ENCODE measurements around the gene DKK2.

The DKK2 gene, protein sequence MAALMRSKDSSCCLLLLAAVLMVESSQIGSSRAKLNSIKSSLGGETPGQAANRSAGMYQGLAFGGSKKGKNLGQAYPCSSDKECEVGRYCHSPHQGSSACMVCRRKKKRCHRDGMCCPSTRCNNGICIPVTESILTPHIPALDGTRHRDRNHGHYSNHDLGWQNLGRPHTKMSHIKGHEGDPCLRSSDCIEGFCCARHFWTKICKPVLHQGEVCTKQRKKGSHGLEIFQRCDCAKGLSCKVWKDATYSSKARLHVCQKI

DNA sequence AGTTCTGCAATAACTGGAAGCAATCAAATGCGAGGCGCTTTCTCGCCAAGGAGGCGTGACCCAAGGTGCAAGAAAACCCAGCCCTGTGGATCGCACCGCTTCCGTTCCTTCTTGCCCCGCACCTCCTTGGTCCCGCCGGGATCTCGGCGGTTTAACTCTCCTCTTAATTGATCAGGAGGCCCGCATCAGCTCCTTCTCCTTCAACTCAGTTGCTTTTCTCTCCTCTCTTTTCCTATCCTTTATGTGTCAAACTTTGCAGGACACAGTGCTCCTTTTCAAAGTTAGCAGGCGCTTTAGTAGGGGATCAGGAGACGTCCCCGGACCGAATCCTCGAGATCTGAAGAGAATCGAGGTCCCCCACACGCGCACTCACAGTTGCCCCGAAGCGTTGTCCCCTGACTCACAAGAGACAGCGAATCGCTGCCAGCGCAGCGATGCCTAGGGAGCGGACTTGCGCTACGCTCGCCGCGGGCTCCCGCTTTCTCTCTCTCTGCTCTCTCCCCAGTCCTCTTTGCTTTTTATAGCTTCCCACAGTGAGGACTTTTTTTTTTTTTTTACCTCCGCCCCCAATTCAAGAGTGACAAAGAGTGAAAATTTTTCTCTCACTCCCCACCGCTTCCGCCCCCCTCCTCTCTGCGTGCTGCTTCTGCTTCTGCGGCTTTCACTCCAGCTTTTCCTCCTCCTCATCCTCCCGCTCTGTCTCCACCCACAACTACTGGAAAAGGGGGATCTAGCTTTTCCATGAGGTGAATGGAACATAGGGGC lies at the start of gene DKK2:
DKK2 (minus strand) TSS at position 495 of the 765 bp plus-strand sequence. CDS start 722 bp downstream, outside the sequence.
- DNase-seq (ENCODE audit: low read depth): no peak

DNA sequence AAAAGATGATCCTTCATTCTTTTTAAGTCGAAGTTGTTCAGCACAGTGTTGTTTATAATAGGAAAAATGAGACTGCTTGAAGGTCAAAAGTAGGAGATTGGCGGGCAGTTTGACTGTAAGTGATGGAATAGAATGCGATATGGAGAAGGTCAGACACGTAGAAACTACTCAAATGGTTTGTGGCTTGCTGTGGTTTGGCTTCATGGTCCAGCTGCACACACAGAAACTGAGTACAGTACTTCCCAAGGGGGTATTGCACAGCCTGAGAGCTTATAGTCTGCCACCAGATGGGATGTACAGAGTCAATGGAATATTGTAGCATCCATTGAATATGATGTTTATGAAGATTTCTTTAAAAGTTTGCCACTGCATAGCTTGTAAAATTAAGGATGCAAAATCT lies 41.1 kb upstream of the DKK2 start:
- DNase-seq (ENCODE audit: low read depth): no peak

DNA sequence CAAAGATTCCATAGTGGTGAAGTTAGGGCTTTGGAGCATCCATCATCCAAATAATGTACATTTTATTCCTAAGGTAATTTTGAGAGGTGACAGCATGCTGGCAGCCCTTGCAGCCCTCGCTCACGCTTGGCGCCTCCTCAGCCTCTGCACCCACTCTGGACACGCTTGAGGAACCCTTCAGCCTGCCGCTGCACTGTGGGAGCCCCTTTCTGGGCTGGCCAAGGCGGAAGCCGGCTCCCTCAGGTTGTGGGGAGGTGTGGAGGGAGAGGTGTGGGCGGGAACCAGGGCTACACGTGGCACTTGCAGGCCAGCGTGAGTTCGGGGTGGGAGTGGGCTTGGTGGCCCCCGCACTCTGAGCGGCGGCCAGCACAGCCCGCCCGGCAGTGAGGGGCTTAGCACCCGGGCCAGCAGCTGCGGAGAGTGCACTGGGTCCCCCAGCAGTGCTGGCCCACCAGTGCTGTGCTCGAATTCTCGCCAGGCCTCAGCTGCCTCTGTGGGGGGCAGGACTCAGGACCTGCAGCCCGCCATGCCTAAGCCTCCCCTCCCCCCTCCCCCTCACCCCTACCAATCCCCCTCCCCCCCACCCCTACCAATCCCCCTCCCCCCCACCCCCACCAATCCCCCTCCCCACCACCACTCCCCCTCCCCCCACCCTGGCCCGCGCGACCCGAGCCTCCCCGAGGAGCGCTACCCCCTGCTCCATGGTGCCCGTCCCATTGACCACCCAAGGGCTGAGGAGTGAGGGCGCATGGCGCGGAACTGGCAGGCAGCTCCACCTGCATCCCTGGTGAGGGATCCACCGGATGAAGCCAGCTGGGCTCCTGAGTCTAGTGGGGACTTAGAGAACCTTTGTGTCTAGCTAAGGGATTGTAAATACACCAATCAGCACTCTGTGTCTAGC lies 37.0 kb upstream of the DKK2 start:
- no peak for DNase-seq (ENCODE audit: low read depth)

DNA sequence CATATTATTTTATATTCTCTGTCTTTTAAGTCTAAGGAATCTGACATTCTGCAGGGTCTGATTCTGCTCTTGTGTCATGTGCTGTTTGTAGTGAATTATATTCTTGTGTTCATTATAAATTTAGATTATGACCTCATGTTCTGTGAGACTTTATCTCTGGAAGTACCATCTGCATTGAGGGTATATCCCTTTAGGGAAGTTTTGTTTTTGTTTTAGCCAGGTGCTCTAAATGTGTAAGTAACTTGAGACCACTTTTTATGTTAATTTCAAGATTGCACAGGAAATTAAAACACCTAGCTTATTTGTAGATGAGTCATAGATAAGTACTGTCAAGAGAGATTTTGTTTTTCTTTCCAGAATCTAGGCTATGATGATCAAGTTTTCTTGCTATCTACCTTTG lies 35.0 kb upstream of the DKK2 start:
- no peak for DNase-seq (ENCODE audit: low read depth)

DNA sequence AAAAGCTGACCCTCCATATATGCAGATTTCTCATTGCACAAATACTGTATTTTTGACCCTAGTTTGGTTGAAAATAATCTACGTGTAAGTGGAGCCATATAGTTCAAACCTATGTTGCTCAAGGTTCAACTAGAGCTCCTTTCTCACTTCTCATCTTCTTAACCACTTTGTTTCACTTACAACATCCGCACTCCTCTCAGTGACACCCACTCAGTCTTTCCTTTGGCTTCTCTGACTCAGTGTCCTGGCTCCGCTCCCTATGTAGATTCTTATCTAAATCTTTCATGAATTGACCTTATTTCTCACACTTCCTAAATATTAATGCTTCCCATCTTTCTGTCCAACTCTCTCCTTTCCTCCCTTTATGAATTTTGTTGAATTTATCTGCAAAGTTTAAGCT lies 32.9 kb upstream of the DKK2 start:
- DNase-seq (ENCODE audit: low read depth): no peak

DNA sequence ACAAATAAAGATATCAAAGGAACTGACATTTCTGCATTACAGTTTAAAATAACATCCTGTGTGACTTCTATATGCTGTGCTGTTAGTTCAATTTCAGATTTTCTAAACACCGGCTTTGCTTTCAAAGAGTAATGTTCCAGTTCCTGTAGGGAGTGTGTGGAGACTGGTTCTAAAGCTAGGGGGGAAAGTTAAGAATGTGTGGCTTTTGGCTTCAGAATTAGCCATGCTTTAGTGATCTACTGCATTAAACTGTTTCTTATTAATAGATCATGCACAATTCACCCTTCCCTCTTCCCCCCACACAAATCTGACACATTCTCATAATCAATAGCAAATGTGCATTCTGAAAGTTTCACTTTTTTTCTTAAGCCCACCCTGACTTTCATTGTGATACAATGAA lies 32.0 kb upstream of the DKK2 start:
- DNase-seq (ENCODE audit: low read depth): no peak

DNA sequence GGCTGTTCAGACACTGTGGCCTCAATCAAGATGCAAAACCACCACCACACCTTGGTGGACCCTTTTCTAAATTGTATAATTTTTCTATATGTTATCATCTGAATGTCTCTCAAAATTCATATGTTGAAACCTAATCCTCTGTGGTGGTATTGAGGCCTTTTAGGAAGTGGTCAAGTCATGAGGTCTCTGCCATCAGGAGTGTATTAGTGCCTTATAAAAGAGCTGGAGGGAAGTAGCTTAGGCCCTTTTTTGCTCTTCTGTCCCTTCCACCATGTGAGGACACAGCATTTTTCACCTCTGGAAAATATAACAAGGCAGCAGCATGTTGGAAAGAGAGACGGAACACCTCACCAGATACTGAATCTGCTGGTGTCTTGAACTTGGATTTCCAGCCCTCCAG lies 30.5 kb upstream of the DKK2 start:
- no peak for DNase-seq (ENCODE audit: low read depth)

DNA sequence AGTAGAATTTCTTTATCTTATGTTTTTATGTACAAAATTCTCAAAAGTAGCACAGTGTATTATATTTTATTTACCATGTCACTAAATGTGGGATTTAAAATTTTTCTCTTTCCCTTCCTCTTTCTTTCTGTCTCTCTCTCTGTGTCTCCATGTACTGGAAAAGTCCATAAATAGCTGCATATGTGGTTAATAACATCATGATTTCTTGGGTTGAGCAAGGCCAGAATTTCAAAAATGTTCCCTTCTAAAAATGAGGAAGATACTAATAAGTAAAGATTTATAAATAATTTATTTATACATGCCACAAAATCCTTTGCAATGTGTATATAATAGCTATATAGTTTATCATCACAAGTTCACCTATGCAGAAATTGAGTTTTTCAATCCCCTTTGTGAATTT lies 29.1 kb upstream of the DKK2 start:
- no peak for DNase-seq (ENCODE audit: low read depth)

DNA sequence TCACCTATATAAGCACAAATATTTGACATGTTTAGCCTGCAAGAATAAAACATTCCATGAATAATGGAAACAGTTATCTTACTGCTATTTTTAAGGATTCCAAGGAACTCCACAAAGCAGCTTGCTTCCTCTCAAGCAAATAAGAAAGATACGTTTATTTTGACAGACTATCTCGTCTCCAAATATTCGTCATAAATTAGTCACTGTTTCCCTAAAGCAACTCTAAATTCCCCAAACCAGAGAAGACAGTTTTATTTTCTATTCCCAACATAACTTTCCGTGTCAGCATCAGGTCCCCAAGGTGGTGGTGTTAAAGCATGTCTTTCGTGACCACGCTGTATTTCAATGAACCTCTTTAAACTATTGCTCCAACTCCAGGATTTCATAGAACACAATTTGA lies 24.3 kb upstream of the DKK2 start:
- no peak for DNase-seq (ENCODE audit: low read depth)

DNA sequence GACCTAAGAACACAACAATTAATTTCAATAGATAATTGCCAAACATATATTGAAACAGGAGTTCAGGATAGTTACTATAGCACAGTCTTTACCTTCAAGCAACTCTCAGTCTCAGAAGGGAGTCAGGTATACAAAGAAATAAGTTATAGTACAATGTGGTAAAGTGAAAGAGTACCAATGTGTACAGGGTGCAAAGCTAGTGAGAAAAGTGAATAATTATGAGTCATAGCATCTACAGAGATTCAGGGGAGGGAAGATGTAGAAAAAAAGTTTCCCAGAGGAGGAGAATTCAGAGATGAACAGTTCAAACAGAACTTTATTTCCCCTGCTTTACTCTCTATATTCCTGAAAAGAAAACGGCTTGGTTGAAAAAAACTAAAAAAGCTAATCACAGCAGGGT lies 22.7 kb upstream of the DKK2 start:
- DNase-seq (ENCODE audit: low read depth): no peak

DNA sequence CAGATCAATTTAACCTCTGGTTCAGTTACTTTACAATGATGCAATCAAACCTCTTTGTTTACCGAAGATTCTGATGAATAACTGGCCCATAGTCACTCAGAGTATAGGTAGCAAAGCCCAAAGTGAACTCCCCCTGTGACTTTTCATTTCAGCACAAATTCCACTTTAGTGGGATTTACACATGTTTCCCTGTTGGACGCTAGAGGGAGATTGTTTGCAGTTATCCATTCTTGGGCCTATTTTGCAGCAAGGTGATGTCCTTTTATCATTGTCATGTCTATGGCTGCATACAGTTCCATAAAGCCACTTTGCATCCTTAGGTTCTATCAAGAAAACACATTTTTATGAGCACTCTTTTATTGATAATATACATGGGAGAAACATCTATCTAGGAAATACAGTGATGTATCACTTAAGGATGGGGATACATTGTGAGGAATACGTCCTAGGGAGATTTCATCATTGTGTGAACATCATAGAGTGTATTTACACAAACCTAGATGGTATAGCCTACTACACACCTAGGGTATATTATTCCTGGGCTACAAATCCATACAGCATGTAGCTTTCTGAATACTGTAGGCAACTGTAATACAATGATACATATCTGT lies 14.5 kb upstream of the DKK2 start:
- DNase-seq (ENCODE audit: low read depth): no peak

DNA sequence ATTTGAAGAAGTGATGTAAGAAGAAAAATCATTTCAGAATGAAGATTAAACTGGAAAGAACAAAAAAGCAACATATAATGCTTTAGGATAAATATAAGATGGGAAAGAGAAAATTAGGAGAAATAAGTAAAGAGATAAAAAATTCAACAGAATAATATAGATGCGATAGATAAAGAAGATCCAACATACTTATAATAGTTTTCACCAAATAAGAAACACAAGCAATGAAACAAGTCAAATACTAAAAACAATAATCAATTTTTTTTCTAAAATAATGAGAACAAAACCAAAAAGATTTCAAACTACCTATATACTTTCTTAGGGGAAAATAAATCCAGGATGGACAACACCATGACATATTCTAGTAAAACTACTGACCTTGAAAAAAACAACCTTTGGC lies 10.1 kb upstream of the DKK2 start:
- no peak for DNase-seq (ENCODE audit: low read depth)

DNA sequence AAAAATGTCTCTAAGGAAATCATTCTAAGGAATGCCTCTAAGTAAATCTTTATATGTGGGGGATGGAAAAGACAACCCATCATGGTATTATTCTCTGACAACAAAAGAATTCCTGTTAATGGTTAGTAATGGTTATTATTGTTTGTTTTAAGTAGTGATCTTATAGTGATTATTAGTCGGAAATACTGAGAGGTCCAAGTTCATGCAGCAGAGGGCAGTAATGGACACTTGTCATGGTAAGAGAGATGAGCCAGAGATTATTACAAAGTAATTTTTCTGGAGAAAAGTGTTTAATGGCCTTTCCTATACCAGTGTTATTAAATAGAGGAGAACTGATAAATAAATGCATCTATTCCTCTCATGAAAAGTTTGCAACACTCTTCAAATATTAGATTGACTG lies 8.1 kb upstream of the DKK2 start:
- DNase-seq (ENCODE audit: low read depth): no peak

DNA sequence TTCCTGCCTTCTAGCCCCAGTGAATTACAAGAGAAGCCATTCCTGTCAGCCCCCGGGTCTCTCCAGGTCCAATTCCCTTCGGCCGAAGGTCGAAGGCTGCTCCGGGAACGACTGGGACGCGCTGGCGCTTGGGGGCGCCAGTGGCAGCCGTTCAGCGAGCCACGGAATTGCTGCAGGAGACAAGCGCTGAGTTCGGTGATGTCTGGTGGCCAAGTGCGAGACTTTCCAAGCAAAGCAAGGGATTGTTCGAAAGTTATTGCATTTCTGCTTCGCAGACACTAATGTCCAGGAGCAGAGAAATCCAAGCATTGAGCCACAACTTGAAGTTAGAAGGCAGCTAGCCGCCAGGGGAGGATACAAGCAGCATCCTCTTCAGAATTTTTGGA lies 1.1 kb upstream of the DKK2 start:
- no peak for DNase-seq (ENCODE audit: low read depth)

DNA sequence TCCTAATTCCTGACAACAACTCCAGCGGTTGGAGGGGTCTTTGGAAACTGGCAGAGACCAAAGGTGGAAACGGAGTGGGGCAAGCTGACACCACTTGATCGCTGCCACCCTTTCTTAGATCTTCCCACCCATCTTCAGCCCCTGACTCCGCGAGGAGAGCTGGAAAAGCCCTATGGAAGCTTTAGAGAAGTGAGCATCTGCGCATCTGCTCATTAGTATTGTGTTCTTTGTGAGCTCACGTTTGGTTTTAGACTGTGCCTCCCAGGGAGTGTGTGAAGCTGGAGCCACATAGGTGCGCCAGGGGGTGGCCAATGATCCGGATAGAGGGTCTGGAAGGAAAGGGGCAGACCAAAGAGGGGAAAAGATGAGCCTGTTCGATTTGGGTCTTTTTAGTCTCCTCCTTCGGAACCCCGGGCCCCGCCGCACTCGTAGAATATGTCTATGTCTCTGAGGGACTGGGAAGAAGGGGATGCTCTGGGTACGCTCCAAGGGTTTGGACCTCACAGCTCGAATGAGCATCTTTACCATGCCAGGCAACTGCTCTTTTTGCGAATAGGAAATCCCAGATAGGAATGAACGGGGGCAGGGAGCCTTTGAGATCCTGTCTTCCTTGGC lies 578 bp upstream of the DKK2 start:
- DNase-seq (ENCODE audit: low read depth): no peak

DNA sequence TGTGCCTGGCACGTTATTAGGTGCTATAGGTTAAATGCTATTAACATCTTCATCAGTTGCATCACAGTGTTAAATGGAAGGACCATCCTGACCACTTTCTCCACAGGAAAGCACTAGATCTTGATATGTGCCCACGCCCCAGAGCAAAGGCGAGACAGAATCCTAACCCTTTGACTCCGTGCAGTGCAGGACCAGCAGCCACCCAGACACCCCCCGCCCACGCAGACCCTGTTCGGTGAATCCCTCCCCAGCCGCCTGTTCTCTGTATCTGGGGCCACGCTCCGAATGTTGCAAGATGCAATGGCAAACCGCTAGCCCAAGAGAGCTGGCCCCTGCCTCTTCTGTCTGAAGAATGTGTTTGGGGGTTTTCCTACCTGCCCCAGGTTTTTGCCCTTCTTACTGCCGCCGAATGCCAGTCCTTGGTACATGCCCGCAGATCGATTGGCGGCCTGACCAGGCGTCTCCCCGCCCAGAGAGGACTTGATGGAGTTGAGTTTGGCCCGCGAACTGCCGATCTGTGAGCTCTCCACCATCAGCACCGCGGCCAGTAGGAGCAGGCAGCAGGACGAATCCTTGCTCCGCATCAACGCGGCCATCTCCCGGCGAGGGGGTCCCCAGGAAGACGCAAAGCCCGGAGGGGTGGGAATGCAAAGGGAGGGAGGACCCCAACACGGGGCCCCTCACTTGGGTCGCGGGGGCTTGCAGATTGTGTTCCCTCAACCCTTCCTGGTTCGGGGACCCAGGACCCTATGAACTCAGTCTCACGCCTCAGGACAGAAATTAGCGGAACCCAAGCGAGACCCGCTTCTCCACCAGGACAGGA lies 906 bp downstream of the DKK2 start:
- DNase-seq (ENCODE audit: low read depth): no peak

DNA sequence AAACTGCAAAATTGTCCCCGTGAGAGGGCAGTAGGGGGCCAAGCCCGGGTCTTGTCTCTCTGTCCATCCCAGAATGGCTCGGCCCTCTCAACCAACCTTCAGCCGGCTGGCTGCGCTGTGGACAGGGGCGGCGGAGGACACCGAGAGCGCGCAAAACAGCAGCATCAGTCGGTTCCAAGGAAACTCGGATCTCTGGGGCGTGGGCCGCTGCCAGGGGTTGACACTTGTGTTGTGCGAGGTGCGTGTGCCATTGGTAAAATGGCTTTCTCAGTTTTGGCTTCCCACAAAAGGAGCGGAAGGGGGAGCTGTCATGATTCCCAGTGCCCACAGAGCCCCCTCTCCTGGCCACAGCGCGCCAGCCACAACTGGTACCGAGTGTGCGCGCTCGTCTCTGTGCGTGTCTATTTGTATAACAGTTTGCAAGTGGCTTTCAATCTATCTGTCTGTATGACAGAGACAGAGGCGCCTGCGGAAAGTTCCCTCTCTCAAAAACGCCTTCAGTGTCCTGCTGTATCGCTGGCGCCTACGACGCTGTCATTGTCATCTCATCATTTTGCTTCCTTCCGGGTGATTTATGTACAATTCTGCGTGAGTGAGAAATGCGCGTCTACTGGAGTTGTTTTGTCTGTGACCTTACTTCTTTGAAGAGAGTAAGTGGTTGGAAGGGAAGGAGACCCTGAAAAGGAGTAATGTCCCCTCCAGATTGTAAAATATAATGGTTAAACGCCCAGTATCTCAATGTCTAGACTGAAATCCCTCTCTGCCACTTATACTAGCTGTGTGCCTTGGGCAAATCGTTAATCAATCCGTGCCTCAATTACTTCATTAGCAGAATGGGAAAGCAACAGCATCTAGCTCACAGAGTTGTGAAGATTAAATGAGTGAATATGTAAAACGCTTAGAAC lies 1.8 kb downstream of the DKK2 start:
- no peak for DNase-seq (ENCODE audit: low read depth)

DNA sequence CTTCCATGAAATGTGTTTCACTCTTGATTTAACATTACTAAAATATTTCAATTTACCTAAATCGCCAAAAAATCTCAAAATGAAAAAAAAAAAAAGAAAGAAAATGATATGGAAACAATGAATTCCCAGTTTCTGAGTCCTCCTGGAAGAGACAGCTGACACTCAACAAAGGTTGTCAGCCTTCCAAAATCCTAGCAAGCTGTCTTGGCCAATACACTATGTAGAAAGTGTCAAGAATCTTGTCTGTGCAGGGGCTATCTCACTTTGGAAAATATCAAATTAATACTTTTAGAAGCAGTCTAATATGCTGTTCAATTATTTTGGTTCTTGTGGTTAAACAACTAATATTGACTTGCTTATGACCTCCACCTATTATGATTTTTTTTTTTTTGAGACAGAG lies 8.7 kb downstream of the DKK2 start:
- DNase-seq (ENCODE audit: low read depth): no peak

DNA sequence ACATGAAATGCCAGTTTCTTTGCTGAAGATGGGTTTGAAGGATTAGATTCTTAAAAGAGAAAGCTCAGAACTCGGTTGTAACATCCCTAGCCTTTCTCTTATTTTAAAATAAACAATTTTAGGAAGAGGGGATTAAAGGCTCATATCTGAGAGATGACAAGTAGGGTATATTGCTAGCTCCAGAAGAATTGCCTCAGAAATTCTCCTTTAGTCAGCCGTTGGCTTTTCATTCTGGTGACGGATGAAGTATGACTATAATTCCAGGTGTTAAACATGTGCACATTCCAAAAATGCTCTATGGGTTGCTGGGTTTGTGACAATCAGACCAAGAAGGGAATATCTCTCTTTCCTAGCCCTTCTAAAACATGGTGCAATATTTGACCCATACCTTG lies 17.8 kb downstream of the DKK2 start:
- no peak for DNase-seq (ENCODE audit: low read depth)

All from CMK (cell line).